ENCODE data around the gene GPATCH1. TPM values are rescaled to one million over a fixed set of nuclear protein-coding genes. Genes with fewer than 3 reads are reported as not detected.

The GPATCH1 gene
- total and polyA plus RNA-seq, 9 of the 15 experiments (the other 6 are each of a cell fraction or from before 2014, with no cell fraction given), result 3.7 to 9.7 (median 7.7) TPM

- CTCF ChIA-PET (ENCODE audit: low intra/inter-chr PET ratio), result no interaction called here
- Histone ChIP-seq H3K36me3 (ENCODE audit: control insufficient read depth, insufficient read depth, low read length) (no peaks in the 10 kb centered on the region), H3K9me1 (ENCODE audit: control insufficient read depth, insufficient read depth, low read length) (no peaks in the 10 kb centered on the region), H3K4me2 (ENCODE audit: insufficient read depth, low read length) (0 out of 2 replicates have a peak overlapping the region, but pooled peaks have one; percentile 25), H3K4me1 (replicated peaks in 1 of 2; ENCODE audit: control insufficient read depth in 2 of 2, insufficient read depth in 2 of 2, low read length in 2 of 2) (no peaks in the 10 kb centered on the region; a peak in 3 of 5 replicates), H3K9ac (ENCODE audit: insufficient read depth in 1 of 2, low read depth in 2 of 2, low read length in 2 of 2) (no peak overlapping the region), H3K27ac (ENCODE audit: extremely low read depth, low read depth, low read length) (no peak overlapping the region), H3K4me3 (no peak overlapping the region), H3K79me2 (ENCODE audit: control insufficient read depth, insufficient read depth, low read length) (no peaks in the 10 kb centered on the region), H3K27me3 (ENCODE audit: control insufficient read depth in 2 of 2, insufficient read depth in 2 of 2, low read length in 2 of 2) (peaks cover 7 to 31% of the 10 kb centered on the region in 2 experiments; a peak in 4 of 5 replicates), H3K9me3 (replicated peaks; ENCODE audit: control insufficient read depth, insufficient read depth, low read depth, low read length) (no peaks in the 10 kb centered on the region), H4K20me1 (replicated peaks; ENCODE audit: control insufficient read depth, insufficient read depth, low read length) (no peaks in the 10 kb centered on the region), H2AFZ (ENCODE audit: low read depth, low read length) (no peak overlapping the region)
- ATAC-seq (no peak; the same call in 2 of the 3 replicates), DNase-seq (ENCODE audit: extremely low read depth in 1 of 4, low spot score in 3 of 4) (no peak), FAIRE-seq (no peak)
- 4% methylated on average over 14 of the region's 14 CpGs for WGBS (ENCODE audit: insufficient coverage, low coverage, missing lambda C conversion rate)
- no TSS peak for BruUV-seq (replicated peaks)
- POLR2A ChIA-PET, result interaction anchor here (1.0 kb wide), 1 partner anchor 25 kb away, joined by 3 read pairs; no protein-coding TSS in a partner anchor
- TF ChIP-seq RCOR1 (IDR thresholded peaks at IDR 0.05; ENCODE audit: borderline replicate concordance in 1 of 2, low read depth in 2 of 2, low read length in 2 of 2) (0 out of 4 replicates have a peak, but pooled peaks of 1 of the 2 experiments have one; percentile 11), CTBP1 (IDR thresholded peaks at IDR 0.05; ENCODE audit: borderline replicate concordance) (peak; percentile 53; the same call in 1 of the 2 replicates), ATF7 (IDR thresholded peaks at IDR 0.05) (peak; percentile 24; the same call in 1 of the 2 replicates), DEAF1 (CRISPR knock-in tag; IDR thresholded peaks at IDR 0.05) (no peak)
- in situ Hi-C loops (cut with MboI) (no loop called here), intact Hi-C loops (cut with micrococcal nuclease) (no loop called here)
These were observed 70.0 kb downstream of the GPATCH1 start for GRCh38 chr19:33150852-33151518.

Data from K562 (cell line).